ENCODE results near the gene RABL3. TPM values are rescaled to one million over a fixed set of nuclear protein-coding genes. Genes with fewer than 3 reads are reported as not detected.

Gene RABL3
- total RNA-seq, 2 donors from 2014 or later: 29.7 to 32.0 TPM

DNA sequence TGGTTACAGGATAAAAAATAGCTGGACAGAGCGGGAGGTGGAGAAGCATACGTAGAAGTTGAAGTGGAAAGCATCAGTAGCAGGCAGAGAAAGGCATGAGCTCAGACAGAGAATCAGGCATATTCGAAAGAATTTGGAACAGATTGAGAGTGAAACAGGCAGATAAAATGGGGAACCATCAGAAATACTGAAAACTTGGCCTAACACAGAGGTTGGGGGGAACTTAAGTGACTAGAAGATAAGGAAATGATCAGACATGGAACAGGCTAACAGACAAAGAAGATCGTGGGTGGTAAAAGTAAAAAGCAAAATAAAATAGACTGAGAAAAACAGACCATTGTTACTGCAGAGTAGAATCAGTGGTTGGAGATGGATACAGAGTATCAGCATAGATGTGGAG lies 33.1 kb upstream of the RABL3 start:
- no peak for DNase-seq (ENCODE audit: low spot score)
- TF ChIP-seq, protein P1, sequence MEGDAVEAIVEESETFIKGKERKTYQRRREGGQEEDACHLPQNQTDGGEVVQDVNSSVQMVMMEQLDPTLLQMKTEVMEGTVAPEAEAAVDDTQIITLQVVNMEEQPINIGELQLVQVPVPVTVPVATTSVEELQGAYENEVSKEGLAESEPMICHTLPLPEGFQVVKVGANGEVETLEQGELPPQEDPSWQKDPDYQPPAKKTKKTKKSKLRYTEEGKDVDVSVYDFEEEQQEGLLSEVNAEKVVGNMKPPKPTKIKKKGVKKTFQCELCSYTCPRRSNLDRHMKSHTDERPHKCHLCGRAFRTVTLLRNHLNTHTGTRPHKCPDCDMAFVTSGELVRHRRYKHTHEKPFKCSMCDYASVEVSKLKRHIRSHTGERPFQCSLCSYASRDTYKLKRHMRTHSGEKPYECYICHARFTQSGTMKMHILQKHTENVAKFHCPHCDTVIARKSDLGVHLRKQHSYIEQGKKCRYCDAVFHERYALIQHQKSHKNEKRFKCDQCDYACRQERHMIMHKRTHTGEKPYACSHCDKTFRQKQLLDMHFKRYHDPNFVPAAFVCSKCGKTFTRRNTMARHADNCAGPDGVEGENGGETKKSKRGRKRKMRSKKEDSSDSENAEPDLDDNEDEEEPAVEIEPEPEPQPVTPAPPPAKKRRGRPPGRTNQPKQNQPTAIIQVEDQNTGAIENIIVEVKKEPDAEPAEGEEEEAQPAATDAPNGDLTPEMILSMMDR (IDR thresholded peaks at IDR 0.05): no peak
- H3K4me1 ChIP-seq (ENCODE audit: control insufficient read depth in 1 of 2, low read depth in 2 of 2): peaks cover 0 to 11% of the 10 kb centered on the region in 2 donors
- H3K27me3 ChIP-seq (replicated peaks; ENCODE audit: insufficient read depth): no peaks in the 10 kb centered on the region
- no peaks in the 10 kb centered on the region for H3K36me3 ChIP-seq
- no peak overlapping the region for H3K27ac ChIP-seq
- ATAC-seq (ENCODE audit: insufficient number of reproducible peaks, low FRiP score, low read depth): no peak
- no peaks in the 10 kb centered on the region for H3K9me3 ChIP-seq
- no peak overlapping the region for H3K4me3 ChIP-seq

DNA sequence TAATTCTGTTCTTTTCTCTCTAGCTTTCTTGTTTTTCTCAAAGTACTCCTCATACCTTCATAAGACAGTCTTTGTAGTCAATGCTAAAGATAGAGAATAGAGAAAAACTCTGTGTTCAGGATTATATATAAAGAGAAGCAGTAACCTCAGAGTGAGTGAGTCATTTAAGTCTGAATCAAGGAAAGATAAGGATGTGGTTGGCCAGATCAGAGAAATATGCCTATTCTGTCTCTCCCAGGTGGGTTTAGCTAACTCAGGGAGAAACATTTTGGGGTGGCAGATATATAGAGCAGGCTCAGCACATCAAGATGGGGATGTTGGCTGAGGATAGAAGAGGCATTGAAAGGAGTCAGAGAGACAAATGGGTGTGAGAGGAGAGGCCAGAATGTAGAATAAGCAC lies 31.6 kb upstream of the RABL3 start:
- H3K9me3 ChIP-seq: no peaks in the 10 kb centered on the region
- no peaks in the 10 kb centered on the region for H3K36me3 ChIP-seq
- no peak for ATAC-seq (ENCODE audit: insufficient number of reproducible peaks, low FRiP score, low read depth)
- TF ChIP-seq, protein P1 (IDR thresholded peaks at IDR 0.05): no peak
- DNase-seq (ENCODE audit: low spot score): no peak
- H3K4me1 ChIP-seq (ENCODE audit: control insufficient read depth in 1 of 2, low read depth in 2 of 2): peaks cover 0 to 12% of the 10 kb centered on the region in 2 donors
- no peak overlapping the region for H3K27ac ChIP-seq
- no peaks in the 10 kb centered on the region for H3K27me3 ChIP-seq (replicated peaks; ENCODE audit: insufficient read depth)
- no peak overlapping the region for H3K4me3 ChIP-seq

DNA sequence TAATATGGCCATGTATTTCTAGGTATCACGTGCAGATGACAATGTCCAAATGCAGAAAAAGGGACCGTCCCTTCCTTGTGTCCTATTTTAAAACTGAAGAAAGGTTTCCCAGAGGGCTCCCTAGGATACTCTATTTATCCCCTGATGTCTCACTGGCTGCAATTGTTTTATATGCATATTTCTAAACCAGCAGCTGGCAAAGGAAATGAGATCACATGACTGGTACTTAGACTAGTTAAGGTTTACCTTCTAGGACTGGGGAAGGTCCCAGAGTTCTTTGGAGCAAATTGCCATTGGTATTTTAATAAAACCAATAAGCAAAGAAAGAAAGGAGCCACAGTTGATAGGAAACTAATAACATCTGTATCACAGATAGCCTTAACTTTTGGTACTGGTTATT lies 29.8 kb upstream of the RABL3 start:
- peaks cover 0 to 12% of the 10 kb centered on the region in 2 donors for H3K4me1 ChIP-seq (ENCODE audit: control insufficient read depth in 1 of 2, low read depth in 2 of 2)
- H3K9me3 ChIP-seq: no peaks in the 10 kb centered on the region
- DNase-seq (ENCODE audit: low spot score): no peak
- H3K36me3 ChIP-seq: no peaks in the 10 kb centered on the region
- no peak overlapping the region for H3K4me3 ChIP-seq
- no peaks in the 10 kb centered on the region for H3K27me3 ChIP-seq (replicated peaks; ENCODE audit: insufficient read depth)
- H3K27ac ChIP-seq: no peak overlapping the region
- TF ChIP-seq, protein P1 (IDR thresholded peaks at IDR 0.05): no peak
- ATAC-seq (ENCODE audit: insufficient number of reproducible peaks, low FRiP score, low read depth): no peak

DNA sequence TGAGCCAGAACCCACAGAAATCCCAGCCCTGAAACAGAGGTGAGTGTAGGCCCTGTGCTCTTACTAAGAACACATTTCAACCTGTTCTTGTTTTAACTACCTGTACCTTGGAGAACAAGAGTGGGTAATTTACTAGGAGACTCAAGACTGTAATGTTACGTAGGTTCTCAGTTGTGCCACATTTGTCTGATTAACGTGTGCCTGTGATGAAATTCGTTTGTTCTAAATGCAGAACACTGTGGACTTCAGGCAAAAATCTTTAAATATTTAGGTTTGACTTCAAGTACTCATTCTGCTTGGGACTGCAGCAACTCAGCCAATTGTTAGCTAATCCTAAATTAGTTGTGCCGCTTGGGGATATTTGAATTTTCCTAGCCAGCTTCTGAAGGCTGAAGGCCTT lies 28.6 kb upstream of the RABL3 start:
- peaks cover 0 to 12% of the 10 kb centered on the region in 2 donors for H3K4me1 ChIP-seq (ENCODE audit: control insufficient read depth in 1 of 2, low read depth in 2 of 2)
- ATAC-seq (ENCODE audit: insufficient number of reproducible peaks, low FRiP score, low read depth): no peak

DNA sequence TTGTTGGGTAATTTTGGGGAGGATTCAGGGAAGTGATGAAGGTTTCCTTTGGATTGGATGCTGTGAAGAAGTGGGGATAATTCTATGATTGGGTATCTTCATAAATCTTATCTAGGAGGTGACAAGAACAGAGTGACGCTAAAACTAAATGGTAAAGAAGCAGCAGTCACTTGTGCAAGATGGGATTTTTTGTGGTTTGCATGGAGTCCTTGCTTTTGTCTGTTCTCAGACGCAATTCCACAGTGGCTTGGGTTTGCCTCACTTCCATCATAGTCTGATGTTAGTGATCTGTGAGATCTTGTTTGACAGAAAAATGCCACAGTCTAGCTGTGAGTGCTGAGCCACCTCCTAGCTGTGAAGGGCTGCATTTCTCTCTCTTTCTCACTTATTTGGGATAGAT lies 27.1 kb upstream of the RABL3 start:
- Histone ChIP-seq H3K4me1 (ENCODE audit: control insufficient read depth in 1 of 2, low read depth in 2 of 2) (peaks cover 0 to 12% of the 10 kb centered on the region in 2 donors), H3K27ac (no peak overlapping the region)

More for the DNA sequence above, 28.6 kb upstream of the RABL3 start:
- TF ChIP-seq, protein P1 (IDR thresholded peaks at IDR 0.05): no peak
- H3K27me3 ChIP-seq (replicated peaks; ENCODE audit: insufficient read depth): no peaks in the 10 kb centered on the region
- H3K4me3 ChIP-seq: no peak overlapping the region
- no peaks in the 10 kb centered on the region for H3K36me3 ChIP-seq
- no peak for DNase-seq (ENCODE audit: low spot score)
- no peaks in the 10 kb centered on the region for H3K9me3 ChIP-seq
- H3K27ac ChIP-seq: peak overlapping the region; percentile 8 to 29

More for the DNA sequence above, 27.1 kb upstream of the RABL3 start:
- DNase-seq (ENCODE audit: low spot score) (no peak), ATAC-seq (ENCODE audit: insufficient number of reproducible peaks, low FRiP score, low read depth) (no peak)
- TF ChIP-seq, protein P1 (IDR thresholded peaks at IDR 0.05): no peak
- no peaks in the 10 kb centered on the region for H3K36me3 ChIP-seq
- no peak overlapping the region for H3K4me3 ChIP-seq
- no peaks in the 10 kb centered on the region for H3K9me3 ChIP-seq
- no peaks in the 10 kb centered on the region for H3K27me3 ChIP-seq (replicated peaks; ENCODE audit: insufficient read depth)
